H1 (cell line): Measurements from ENCODE around the gene TIMM10. TPM values are rescaled to one million over a fixed set of nuclear protein-coding genes. Genes with fewer than 3 reads are reported as not detected.

Experiments
- CTCF ChIA-PET: fragments of 300-600 bp; sonication (Branson Sonifier 250); formaldehyde crosslinking; loops from one replicate; lab custom pipeline; 2021; ENCODE audit not compliant: partially characterized antibody; lab: Charles Lee
- POLR2A ChIA-PET: fragments of 300-600 bp; sonication (Branson Sonifier 250); formaldehyde crosslinking; loops from one replicate; lab custom pipeline; 2021; ENCODE audit warnings: inconsistent platforms; ENCODE audit not compliant: partially characterized antibody; lab: Charles Lee
- DNase-seq, 2 experiments: peaks; one replicate each; pipeline versions ENCODE4 v3.0.0 to v3.0.0-alpha.2; 2010 to 2022; ENCODE audit warnings: low spot score in 2 of 2, low read depth in 1 of 2, mixed read lengths in 1 of 2
- FAIRE-seq: peaks from 2 replicates; lab custom pipeline; 2011; peaks lifted over from hg19 to GRCh38; lab: Jason Lieb, UNC
- H2AFZ ChIP-seq: 2 replicates; pipeline ENCODE4 v1.8.1; 2012; ENCODE audit warnings: low read length, inconsistent platforms
- H2AK5ac ChIP-seq: 2 replicates; pipeline ENCODE4 v1.6.1; 2013; ENCODE audit warnings: low read depth, low read length
- H2BK120ac ChIP-seq: replicated peaks from 2 replicates; pipeline ENCODE3; 2013; ENCODE audit warnings: low read depth, low read length, inconsistent platforms
- H2BK12ac ChIP-seq: 2 replicates; pipeline ENCODE4 v1.6.1; 2013; ENCODE audit warnings: low read depth, low read length
- H2BK15ac ChIP-seq: 2 replicates; pipeline ENCODE4 v1.6.1; 2013; ENCODE audit warnings: low read length
- H2BK20ac ChIP-seq: 2 replicates; pipeline ENCODE4 v1.6.1; 2013; ENCODE audit warnings: low read length
- H2BK5ac ChIP-seq: 2 replicates; pipeline ENCODE4 v1.6.1; 2013; ENCODE audit warnings: low read depth, low read length
- H3K14ac ChIP-seq: 2 replicates; pipeline ENCODE4 v1.6.1; 2013; ENCODE audit warnings: inconsistent platforms; ENCODE audit not compliant: insufficient read length
- H3K18ac ChIP-seq: 2 replicates; pipeline ENCODE4 v1.6.1; 2013; ENCODE audit warnings: low read length; ENCODE audit errors: extremely low read depth
- H3K23ac ChIP-seq: 2 replicates; pipeline ENCODE4 v1.6.1; 2013; ENCODE audit warnings: inconsistent platforms; ENCODE audit not compliant: insufficient read length
- H3K23me2 ChIP-seq: 2 replicates; pipeline ENCODE4 v1.6.1; 2013; ENCODE audit warnings: low read depth, low read length
- H3K27ac ChIP-seq: 2 replicates; pipeline ENCODE4 v1.6.1; 2011; ENCODE audit warnings: low read depth, low read length, inconsistent platforms
- H3K27me3 ChIP-seq, 4 experiments: replicated peaks in 1 of 4; 1 replicate in 1 of 4; 2 replicates in 3 of 4; pipeline versions ENCODE4 v1.6.1 to v1.8.1; 2011 to 2013; ENCODE audit warnings: low read length in 3 of 4, mild to moderate bottlenecking in 3 of 4, inconsistent platforms in 2 of 4, mixed read lengths in 2 of 4, moderate library complexity in 1 of 4; ENCODE audit not compliant: control insufficient read depth in 3 of 4, insufficient read depth in 3 of 4; ENCODE audit errors: extremely low read depth in 1 of 4
- H3K36me3 ChIP-seq, 4 experiments: 2 replicates each; pipeline versions ENCODE4 v1.6.1 to v1.8.1; 2011 to 2013; ENCODE audit warnings: mild to moderate bottlenecking in 4 of 4, low read length in 3 of 4, moderate library complexity in 2 of 4, control low read depth in 1 of 4, inconsistent platforms in 1 of 4; ENCODE audit not compliant: insufficient read depth in 4 of 4, control insufficient read depth in 2 of 4
- H3K4ac ChIP-seq: replicated peaks from 2 replicates; pipeline ENCODE3; 2013; ENCODE audit warnings: low read length, low read depth, mixed read lengths, inconsistent platforms; ENCODE audit not compliant: insufficient read length
- H3K4me1 ChIP-seq, 4 experiments: replicated peaks in 1 of 4; 1 replicate in 1 of 4; 2 replicates in 3 of 4; pipeline versions ENCODE4 v1.6.1 to v1.8.1; 2011 to 2013; ENCODE audit warnings: low read length in 3 of 4, inconsistent platforms in 2 of 4, mixed read lengths in 1 of 4; ENCODE audit not compliant: insufficient read depth in 4 of 4, control insufficient read depth in 3 of 4
- H3K4me2 ChIP-seq, 2 experiments: 2 replicates each; pipeline versions ENCODE4 v1.6.1 to v1.8.1; 2011 to 2013; ENCODE audit warnings: low read depth in 2 of 2, low read length in 2 of 2, control low read depth in 1 of 2, inconsistent platforms in 1 of 2, mild to moderate bottlenecking in 1 of 2; ENCODE audit not compliant: insufficient read depth in 1 of 2
- H3K4me3 ChIP-seq, 4 experiments: fragments of 200-600, 300-600 bp in 1 of 4; sonication (generic), shearing (Covaris generic), sonication (Bioruptor Twin) in 1 of 4; 2 replicates each; pipeline versions ENCODE4 v1.5.1 to v1.8.1; 2011 to 2016; ENCODE audit warnings: low read length in 4 of 4, low read depth in 3 of 4, control low read depth in 2 of 4, inconsistent platforms in 2 of 4, mild to moderate bottlenecking in 2 of 4, mixed read lengths in 1 of 4, moderate library complexity in 1 of 4; ENCODE audit not compliant: insufficient read depth in 2 of 4; ENCODE audit errors: extremely low read depth in 1 of 4
- H3K56ac ChIP-seq: replicated peaks from 2 replicates; pipeline ENCODE3; 2013; ENCODE audit warnings: low read depth, mild to moderate bottlenecking, mixed read lengths, low read length, inconsistent platforms; ENCODE audit not compliant: insufficient read length
- H3K79me1 ChIP-seq: 2 replicates; pipeline ENCODE4 v1.6.1; 2013; ENCODE audit warnings: low read depth, low read length, control low read depth
- H3K79me2 ChIP-seq, 2 experiments: 2 replicates each; pipeline versions ENCODE4 v1.6.1 to v1.8.1; 2012 to 2013; ENCODE audit warnings: low read length in 2 of 2, mild to moderate bottlenecking in 2 of 2, inconsistent platforms in 1 of 2; ENCODE audit not compliant: insufficient read depth in 2 of 2, control insufficient read depth in 1 of 2
- H3K9ac ChIP-seq, 4 experiments: replicated peaks in 1 of 4; 1 replicate in 1 of 4; 2 replicates in 3 of 4; pipeline versions ENCODE4 v1.6.1 to v1.8.1; 2011 to 2013; ENCODE audit warnings: low read depth in 3 of 4, low read length in 3 of 4, control low read depth in 2 of 4, mild to moderate bottlenecking in 2 of 4, moderate library complexity in 2 of 4, inconsistent platforms in 1 of 4; ENCODE audit errors: extremely low read depth in 1 of 4
- H3K9me3 ChIP-seq, 2 experiments: 2 replicates each; pipeline versions ENCODE4 v1.6.1 to v1.8.1; 2012 to 2013; ENCODE audit warnings: mild to moderate bottlenecking in 2 of 2, moderate library complexity in 2 of 2, control low read depth in 1 of 2, inconsistent platforms in 1 of 2, low read depth in 1 of 2, low read length in 1 of 2, mixed read lengths in 1 of 2; ENCODE audit not compliant: insufficient read depth in 2 of 2
- H4K20me1 ChIP-seq, 2 experiments: replicated peaks in 1 of 2; 2 replicates each; pipeline versions ENCODE3 to v1.8.1; 2011 to 2013; ENCODE audit warnings: inconsistent platforms in 2 of 2, low read length in 2 of 2, mild to moderate bottlenecking in 1 of 2; ENCODE audit not compliant: insufficient read depth in 2 of 2, control insufficient read depth in 1 of 2
- H4K5ac ChIP-seq: 2 replicates; pipeline ENCODE4 v1.6.1; 2013; ENCODE audit warnings: low read length, low read depth, mixed read lengths, inconsistent platforms; ENCODE audit not compliant: insufficient read length
- H4K8ac ChIP-seq: 2 replicates; pipeline ENCODE4 v1.8.0; 2013; ENCODE audit warnings: mild to moderate bottlenecking, moderate library complexity, low read length, inconsistent platforms; ENCODE audit not compliant: insufficient read depth; ENCODE audit errors: extremely low read depth
- H4K91ac ChIP-seq: replicated peaks from 2 replicates; pipeline ENCODE3; 2013; ENCODE audit warnings: low read length, mixed read lengths, inconsistent platforms; ENCODE audit not compliant: insufficient read length
- BCL11A ChIP-seq, 2 experiments: IDR thresholded peaks; one replicate each; pipeline ENCODE4 v1.6.1; 2011; ENCODE audit warnings: low read depth in 2 of 2, low read length in 2 of 2, mild to moderate bottlenecking in 2 of 2
- BRCA1 ChIP-seq: IDR thresholded peaks from 2 replicates; pipeline ENCODE4 v1.6.1; 2012; ENCODE audit warnings: low read depth, low read length, improper control_type of control experiment
- CHD2 ChIP-seq: IDR thresholded peaks from 2 replicates; pipeline ENCODE4 v1.6.1; 2012; ENCODE audit warnings: low read length, improper control_type of control experiment
- POLR2A ChIP-seq, 2 experiments: IDR thresholded peaks; 1 replicate in 1 of 2; 2 replicates in 1 of 2; pipeline ENCODE4 v1.6.1; 2011; ENCODE audit warnings: low read depth in 2 of 2, low read length in 2 of 2, mild to moderate bottlenecking in 2 of 2; ENCODE audit errors: control extremely low read depth in 1 of 2
- SIRT6 ChIP-seq: IDR thresholded peaks from one replicate; pipeline ENCODE4 v1.7.1; 2012; ENCODE audit warnings: low read length, inconsistent platforms
- WGBS, 2 experiments: shearing (Covaris generic) in 1 of 2; methylation state at CpG; one replicate each; pipeline versions ENCODE4 v1.1.6 to v1.1.7; 2013 to 2015; ENCODE audit warnings: low lambda C conversion rate in 2 of 2, mixed read lengths in 2 of 2, inconsistent platforms in 1 of 2, low coverage in 1 of 2, missing lambda C conversion rate in 1 of 2; ENCODE audit not compliant: insufficient replicate concordance in 2 of 2, insufficient coverage in 1 of 2, insufficient read length in 1 of 2; ENCODE audit errors: extremely low coverage in 1 of 2, missing lambda C conversion rate in 1 of 2; 5-methylcytosine and 5-hydroxymethylcytosine counted together
- polyA plus RNA-seq, 7 experiments: library from polyadenylated mRNA; depleted of rRNA in 3 of 7; stranded (reverse) in 5 of 7; unstranded in 2 of 7; fragments of >200 nt in 5 of 7; fragments of 200-250 nt in 2 of 7; gene quantifications; 1 replicate in 5 of 7; 2 replicates in 1 of 7; 4 replicates in 1 of 7; pipeline versions ENCODE4 v1.2.1 to v1.2.3, GENCODE V29; 2011 to 2013; ENCODE audit warnings: missing spikeins in 2 of 7, mixed read lengths in 2 of 7
- total RNA-seq: library from RNA; stranded (reverse); fragmentation: NEBNext Ultra II Directional; extraction: Animal tissue kit (Norgen Biotek cat#: 25700); gene quantifications from 2 replicates; pipeline ENCODE4 v1.2.1, GENCODE V29; 2021
- TF ChIP-seq, protein P1 (sequence below), 3 experiments: IDR thresholded peaks; 1 replicate in 2 of 3; 2 replicates in 1 of 3; pipeline versions ENCODE4 v1.5.1 to v1.6.1; 2011; ENCODE audit warnings: low read length in 3 of 3, mild to moderate bottlenecking in 3 of 3, inconsistent platforms in 2 of 3, low read depth in 1 of 3, moderate library complexity in 1 of 3; ENCODE audit not compliant: insufficient read depth in 1 of 3; ENCODE audit errors: control extremely low read depth in 1 of 3

Gene TIMM10
- total and polyA plus RNA-seq, 2 of the 8 experiments (the other 6 are each of a cell fraction or from before 2014, with no cell fraction given): 117 to 227 TPM

DNA sequence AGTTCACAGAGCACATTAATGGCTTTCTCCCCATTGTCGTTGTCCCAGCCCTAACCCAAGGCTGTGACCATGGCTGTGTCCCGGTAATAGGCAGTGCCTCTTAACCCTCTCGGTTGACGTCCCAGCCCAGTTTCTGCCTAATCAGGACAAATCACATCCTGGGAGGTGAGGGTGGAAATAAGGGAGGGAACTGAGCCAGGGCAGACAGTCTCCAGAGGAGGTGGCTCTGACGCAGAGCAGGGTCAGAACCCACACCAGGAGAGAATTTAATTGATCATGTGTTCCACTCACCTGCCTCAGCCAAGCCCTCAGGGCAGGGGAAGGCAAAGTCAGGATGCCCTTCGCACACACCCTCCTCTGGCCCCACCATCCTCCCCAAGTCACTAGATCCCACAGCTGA is 32.0 kb downstream of the TIMM10 start:
- Histone ChIP-seq H3K9me3 (no peaks in the 10 kb centered on the region), H2BK120ac (no peak overlapping the region), H3K79me2 (no peaks in the 10 kb centered on the region), H3K14ac (no peak overlapping the region), H4K8ac (no peak overlapping the region), H4K20me1 (peaks cover 0 to 2% of the 10 kb centered on the region in 2 experiments), H3K4me2 (no peak overlapping the region), H2AFZ (no peak overlapping the region), H2BK15ac (peak overlapping the region; percentile 67; the same call in 1 of the 2 replicates), H3K23me2 (peaks cover 2% of the 10 kb centered on the region; the same call in 1 of the 2 replicates), H3K23ac (no peak overlapping the region), H4K5ac (no peak overlapping the region), H4K91ac (no peak overlapping the region), H3K4me3 (no peak overlapping the region), H3K36me3 (peaks cover 0 to 5% (median 0%) of the 10 kb centered on the region in 4 experiments; a peak in 2 of 8 replicates), H3K18ac (no peak overlapping the region), H2BK12ac (no peak overlapping the region), H2AK5ac (no peak overlapping the region), H2BK5ac (no peak overlapping the region), H3K79me1 (peaks cover 2% of the 10 kb centered on the region; the same call in 1 of the 2 replicates), H2BK20ac (0 out of 2 replicates have a peak overlapping the region, but pooled peaks have one; percentile 15), H3K27me3 (no peaks in the 10 kb centered on the region), H3K56ac (no peak overlapping the region), H3K9ac (no peak overlapping the region), H3K4ac (no peak overlapping the region), H3K4me1 (peaks cover 7 to 25% (median 18%) of the 10 kb centered on the region in 4 experiments), H3K27ac (no peak overlapping the region)
- CTCF ChIA-PET: interaction anchor here (1.2 to 33.7 kb wide), 4 partner anchors 10 to 27 kb away, joined by 3 to 1146 read pairs (median 14); partner anchors contain the start of genes SLC43A1, SMTNL1 and TIMM10
- no peak for FAIRE-seq
- WGBS, 2 experiments: 95% methylated on average over 6 of the region's 6 CpGs; no CpG with 5 or more reads in 1 of the 2 experiments
- TF ChIP-seq, protein P1, sequence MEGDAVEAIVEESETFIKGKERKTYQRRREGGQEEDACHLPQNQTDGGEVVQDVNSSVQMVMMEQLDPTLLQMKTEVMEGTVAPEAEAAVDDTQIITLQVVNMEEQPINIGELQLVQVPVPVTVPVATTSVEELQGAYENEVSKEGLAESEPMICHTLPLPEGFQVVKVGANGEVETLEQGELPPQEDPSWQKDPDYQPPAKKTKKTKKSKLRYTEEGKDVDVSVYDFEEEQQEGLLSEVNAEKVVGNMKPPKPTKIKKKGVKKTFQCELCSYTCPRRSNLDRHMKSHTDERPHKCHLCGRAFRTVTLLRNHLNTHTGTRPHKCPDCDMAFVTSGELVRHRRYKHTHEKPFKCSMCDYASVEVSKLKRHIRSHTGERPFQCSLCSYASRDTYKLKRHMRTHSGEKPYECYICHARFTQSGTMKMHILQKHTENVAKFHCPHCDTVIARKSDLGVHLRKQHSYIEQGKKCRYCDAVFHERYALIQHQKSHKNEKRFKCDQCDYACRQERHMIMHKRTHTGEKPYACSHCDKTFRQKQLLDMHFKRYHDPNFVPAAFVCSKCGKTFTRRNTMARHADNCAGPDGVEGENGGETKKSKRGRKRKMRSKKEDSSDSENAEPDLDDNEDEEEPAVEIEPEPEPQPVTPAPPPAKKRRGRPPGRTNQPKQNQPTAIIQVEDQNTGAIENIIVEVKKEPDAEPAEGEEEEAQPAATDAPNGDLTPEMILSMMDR (IDR thresholded peaks at IDR 0.05; ENCODE audit: control extremely low read depth in 1 of 3, insufficient read depth in 1 of 3, low read depth in 1 of 3, low read length in 3 of 3): no peak
- TF ChIP-seq BRCA1: no peak
- no peak for TF ChIP-seq SIRT6
- TF ChIP-seq BCL11A (IDR thresholded peaks at IDR 0.05; ENCODE audit: low read depth in 2 of 2, low read length in 2 of 2): no peak
- TF ChIP-seq POLR2A (IDR thresholded peaks at IDR 0.05; ENCODE audit: control extremely low read depth in 1 of 2, low read depth in 2 of 2, low read length in 2 of 2): no peak
- TF ChIP-seq CHD2: no peak
- no peak for DNase-seq
- POLR2A ChIA-PET: interaction anchor here (1.4 to 3.3 kb wide), 7 partner anchors 11 to 149 kb away, joined by 3 to 28 read pairs (median 9); partner anchors contain the start of gene SLC43A1
